GM18951 (cell line): ENCODE data around the gene SLC38A11.

Experiments used
- POLR2A ChIP-seq: IDR thresholded peaks from 4 replicates; pipeline ENCODE4 v1.6.1; 2011; ENCODE audit warnings: mild to moderate bottlenecking; ENCODE audit not compliant: insufficient read length, insufficient read depth; ENCODE audit errors: extremely low read depth
- in situ Hi-C: fragments of 300-500 bp; cut with MboI; formaldehyde crosslinking; loops from one replicate; pipeline ENCODE4 v1.12.0; 2022; ENCODE audit warnings: low sequenced_read_pairs, mixed read lengths, inconsistent platforms; ENCODE audit not compliant: unreplicated experiment

SLC38A11 gene

DNA sequence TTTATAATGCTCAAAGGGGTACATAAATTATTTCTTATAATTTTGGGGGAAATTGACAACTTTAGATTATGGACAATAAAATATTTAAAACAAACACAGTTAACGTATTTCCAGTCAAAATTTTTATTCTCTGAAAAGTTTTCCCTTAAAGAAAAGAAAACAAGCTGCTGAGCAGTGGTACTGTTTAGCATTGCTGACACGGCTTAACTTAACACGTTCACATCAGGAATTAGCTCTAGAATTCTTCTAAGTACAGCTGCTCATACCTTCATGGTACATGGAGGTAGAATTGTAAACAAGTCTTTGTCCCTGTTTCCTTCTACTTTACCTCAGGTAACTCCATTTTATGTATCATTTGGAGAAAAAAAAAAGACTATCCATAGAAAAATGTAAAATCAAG, 2.0 kb downstream of the SLC38A11 start:
- in situ Hi-C loops: no loop called here
- no peak for TF ChIP-seq POLR2A

DNA sequence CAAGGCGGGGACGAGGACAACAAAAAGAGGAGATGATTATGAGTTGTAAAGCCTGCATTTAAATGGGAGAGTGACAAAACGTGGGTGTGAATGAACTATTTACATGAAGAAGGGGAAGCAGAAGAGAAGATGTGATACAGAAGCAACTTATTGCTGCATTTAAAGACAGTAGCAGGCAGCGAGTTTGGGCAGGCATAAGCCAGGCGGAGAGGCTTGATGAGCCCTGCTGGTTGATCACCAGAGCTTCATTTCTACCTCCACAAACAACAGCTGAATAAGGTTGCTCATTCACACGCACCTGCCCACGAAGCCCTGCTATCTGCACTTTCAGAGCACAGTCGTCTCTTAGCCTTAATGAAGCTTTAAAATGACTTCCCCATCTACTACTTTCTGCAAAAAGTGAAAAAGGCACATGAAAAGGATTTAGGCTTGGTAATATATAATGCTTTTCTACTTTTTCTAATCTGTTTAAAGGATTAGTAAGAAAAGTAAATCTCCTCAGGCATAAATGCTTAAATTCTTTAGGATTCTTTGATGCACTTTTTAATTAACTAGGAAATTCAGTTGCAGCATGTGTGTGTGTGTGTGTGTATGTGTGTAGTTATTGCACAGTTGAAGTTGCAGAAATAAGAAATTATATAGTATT, 3.1 kb downstream of the SLC38A11 start:
- in situ Hi-C loops: no loop called here
- TF ChIP-seq POLR2A: no peak

DNA sequence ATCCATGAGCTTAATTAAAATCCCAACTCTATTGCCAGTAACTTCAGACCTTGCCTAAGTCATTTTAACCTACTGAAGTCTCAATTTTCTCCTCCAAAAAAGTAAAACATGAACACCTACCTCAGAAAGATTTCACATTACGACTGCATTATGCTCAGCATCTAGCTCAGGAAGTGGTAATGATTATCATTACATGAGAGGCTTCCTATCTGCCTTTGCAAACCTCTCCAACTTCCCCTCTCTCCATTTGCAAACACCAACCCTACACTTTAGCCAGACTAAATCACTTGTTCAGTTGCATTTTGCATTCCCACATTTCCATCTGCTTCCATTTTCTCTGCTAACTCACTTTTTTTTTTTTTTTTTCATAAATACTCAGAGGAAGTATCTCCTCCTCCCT, 6.8 kb downstream of the SLC38A11 start:
- in situ Hi-C loops: no loop called here
- no peak for TF ChIP-seq POLR2A

DNA sequence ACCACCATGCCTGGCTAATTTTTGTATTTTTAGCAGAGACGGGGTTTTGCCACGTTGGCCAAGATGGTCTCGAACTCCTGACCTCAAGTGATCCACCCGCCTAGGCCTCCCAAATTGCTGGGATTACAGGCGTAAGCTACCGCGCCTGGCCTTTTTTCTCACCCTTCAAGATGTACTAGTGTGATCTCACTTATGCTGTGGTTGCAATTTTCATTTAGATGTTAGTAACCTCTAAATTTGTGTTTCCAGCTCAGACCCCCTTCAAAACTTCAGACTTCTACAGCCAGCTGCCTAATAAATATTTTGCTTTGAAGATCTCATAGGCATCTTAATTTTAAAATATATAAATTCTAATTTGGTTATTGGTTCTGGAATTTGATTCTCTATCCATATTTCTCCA, 8.0 kb downstream of the SLC38A11 start:
- in situ Hi-C loops: no loop called here
- TF ChIP-seq POLR2A: no peak

DNA sequence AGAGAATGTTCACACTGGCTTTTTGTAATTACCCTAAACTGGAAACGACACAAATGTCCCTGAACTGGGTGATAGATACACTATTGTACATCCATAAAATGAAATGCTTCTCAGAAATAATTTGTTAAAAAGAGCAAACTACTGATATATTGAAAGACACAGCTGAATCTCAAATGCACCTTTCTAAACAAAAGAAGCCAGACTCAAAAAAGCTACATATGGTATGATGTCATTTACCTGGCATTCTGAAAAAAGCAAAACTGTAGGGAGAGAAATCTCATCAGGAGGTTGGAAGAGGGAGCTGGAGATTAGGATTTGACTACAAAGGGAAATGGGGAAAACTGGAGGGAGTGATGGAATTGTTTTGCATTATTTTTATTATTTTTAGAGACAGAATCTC, 12.0 kb downstream of the SLC38A11 start:
- no peak for TF ChIP-seq POLR2A
- in situ Hi-C loops: no loop called here

DNA sequence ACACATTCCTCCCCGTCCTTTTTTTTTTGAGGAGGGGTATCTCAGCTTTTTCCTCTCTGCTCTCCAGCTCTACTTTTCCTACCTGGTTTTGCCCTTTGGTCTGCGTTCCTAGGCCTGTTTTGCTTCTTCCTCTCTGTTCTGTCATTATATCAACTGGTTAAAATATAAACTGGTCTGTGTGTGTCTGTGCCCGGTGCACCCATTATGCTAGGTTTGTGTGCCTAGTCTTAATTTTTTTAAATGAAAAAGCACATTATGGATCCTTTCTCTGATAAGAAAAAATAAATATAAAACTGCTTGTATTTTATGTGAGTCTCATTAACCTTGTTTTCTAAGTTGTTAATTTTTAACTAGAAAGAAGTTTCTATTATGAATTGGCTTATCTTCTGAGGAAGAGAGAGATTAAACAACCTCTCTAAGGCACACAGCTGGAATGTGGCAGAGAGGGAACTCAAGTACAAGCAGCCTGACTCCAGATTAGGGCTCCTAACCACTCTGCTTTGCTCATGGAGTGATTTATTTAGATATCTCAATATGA, 17.4 kb downstream of the SLC38A11 start:
- in situ Hi-C loops: no loop called here
- TF ChIP-seq POLR2A: no peak

DNA sequence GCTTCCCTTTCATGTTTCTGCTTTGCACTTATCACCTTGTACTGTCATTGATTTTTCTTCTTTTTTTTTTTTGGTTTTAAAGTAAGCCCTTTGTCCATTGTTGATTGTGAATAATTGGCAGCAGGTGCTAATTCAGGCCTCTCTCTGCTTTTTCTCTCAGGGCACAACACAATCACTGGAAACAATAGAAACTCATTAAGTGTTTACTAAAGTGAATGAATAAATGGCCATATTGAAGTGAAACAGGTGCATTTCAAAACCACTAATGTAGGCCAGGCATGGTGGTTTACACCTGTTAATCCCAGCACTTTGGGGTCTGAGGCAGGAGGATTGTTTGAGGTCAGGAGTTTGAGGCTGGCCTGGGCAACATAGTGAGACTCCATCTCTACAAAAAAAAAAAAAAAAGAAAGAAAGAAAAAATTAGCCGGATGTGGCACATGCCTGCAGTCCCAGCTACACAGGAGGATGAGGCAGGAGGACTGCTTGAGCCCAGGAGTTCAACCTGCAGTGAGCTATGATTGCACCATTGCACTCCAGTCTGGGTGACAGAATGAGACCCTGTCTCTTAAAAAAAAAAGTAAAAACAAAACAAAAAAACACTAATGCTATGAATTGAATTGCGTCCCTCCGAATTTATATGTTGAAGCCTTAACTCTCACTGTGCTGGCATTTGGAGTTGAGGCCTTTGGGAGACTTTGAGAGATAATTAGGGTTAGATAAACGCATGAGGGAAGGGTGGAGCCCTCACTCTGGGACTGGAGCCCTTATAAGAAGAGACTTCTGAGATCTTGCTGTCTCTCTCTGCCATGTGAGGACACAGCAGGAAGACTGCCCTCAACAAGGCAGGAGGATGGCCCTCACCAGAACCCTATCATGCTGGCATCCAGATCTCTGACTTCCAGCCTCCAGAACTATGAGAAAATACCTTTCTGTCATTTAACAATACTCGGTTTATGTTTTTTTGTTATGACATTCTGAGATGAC, 19.9 kb downstream of the SLC38A11 start:
- in situ Hi-C loops: no loop called here
- TF ChIP-seq POLR2A: no peak

DNA sequence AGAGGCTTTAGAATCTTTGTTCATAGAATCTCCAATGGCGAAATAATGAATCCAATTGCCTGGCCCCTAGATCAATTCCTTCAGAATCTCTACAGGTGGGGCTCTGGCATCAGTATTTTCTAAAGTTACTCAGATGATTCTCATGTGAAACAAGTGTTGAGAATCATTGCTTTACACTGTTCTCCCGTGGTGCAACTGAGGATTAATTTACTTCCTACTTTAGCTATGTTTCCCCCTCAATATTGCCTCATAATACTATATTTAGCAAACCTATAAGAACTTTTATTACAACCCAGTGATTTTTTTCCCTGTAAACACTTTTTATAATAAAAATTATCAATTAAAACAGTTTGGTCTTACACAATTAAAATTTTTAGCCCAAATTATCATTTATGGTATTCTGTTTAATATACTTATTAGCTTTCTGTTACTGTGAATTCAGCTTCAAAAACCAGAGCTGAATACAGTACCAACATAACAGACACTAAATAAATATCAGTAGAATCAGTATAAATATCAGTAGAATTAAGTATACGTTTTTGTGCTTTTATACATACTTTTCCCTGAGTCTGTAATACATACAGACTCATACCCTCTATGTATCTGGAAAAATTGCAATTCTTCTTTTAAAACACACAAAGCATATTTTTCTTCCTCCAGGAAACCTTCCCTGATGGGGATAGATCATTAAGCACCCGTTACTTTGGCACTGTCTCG, 20.8 kb downstream of the SLC38A11 start:
- no peak for TF ChIP-seq POLR2A
- in situ Hi-C loops: no loop called here

DNA sequence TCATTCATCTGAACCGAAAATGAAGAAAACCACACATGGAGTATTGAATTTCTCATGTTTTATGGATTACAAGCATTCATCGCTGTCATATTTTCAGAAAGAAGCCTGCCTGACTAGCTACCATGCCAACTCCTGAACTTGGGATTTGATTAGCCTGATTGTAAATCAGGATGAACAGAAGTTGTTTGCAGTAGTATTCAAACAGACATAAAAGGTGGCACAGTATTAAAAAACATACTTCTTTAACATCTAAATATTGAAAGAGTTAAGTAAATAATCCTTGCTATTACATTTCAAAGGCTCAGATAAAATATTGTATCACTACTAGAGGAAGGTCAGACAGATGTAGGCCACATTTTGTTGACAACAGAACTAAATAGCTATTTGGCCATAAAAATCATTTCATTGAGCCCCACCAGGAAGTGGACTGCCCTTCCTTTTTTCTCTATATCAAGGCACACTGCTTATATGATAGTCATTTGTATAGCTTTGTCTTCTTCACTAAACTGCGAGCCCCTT, 21.6 kb downstream of the SLC38A11 start:
- no peak for TF ChIP-seq POLR2A
- in situ Hi-C loops: no loop called here

DNA sequence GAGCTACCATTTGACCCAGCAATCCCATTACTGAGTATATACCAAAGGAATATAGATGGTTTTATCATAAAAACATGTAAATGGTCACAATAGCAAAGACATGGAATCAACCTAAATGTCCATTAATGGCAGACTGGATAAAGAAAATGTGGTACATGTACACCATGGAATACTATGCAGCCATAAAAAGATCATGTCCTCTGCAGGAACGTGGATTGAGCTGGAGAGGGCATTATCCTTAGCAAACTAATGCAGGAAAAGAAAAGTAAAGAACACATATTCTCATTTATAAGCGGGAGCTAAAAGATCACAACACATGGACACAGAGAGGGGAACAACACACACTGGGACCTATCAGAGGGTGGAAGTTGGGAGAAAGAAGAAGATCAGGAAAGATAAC, 22.9 kb downstream of the SLC38A11 start:
- TF ChIP-seq POLR2A: no peak
- in situ Hi-C loops: no loop called here

DNA sequence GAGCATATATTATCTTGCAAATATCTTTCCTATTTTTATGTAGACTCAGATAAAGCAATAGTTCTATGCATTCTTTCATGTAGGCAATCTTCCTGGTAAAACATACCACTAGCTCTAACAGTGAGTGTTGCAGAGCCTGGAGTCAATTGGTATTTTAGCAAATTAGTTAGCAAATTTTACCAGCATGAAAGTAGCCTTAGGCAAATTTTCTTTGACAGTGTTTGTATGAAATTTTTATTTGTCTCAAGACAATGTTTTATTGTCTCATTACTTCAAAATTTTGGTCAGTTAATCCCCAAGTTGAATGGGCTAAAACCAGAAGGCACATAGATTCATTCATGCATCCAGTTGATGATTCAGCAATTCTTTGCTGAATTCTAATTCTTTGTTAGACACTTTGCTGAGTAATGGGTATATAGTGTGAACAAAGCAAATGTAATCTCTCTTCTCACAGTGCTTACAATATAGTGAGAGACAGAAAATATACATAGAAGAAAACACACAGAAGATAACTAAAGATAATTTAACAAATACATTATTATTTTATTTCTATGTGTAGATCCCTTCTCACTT, 27.1 kb downstream of the SLC38A11 start:
- in situ Hi-C loops: no loop called here
- TF ChIP-seq POLR2A: no peak

DNA sequence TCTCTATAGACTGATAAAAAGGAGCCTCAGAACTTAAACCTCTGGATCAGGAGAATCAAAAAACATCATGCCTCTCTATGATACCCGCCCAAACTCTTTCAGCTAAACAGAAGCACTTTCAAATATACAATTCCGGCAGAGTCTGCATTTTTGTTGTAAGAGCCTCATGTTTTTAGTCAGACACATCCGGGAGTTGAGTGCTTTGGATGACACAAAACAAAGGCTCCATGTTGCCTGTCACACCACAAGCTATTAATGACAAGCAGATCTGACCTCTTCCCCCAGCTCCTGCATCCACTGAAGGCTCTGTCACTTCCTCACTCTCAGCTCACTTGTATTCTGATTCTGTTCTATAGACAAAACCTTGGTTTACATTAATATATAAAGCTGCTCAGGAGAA, 33.2 kb downstream of the SLC38A11 start:
- TF ChIP-seq POLR2A: no peak
- in situ Hi-C loops: no loop called here

DNA sequence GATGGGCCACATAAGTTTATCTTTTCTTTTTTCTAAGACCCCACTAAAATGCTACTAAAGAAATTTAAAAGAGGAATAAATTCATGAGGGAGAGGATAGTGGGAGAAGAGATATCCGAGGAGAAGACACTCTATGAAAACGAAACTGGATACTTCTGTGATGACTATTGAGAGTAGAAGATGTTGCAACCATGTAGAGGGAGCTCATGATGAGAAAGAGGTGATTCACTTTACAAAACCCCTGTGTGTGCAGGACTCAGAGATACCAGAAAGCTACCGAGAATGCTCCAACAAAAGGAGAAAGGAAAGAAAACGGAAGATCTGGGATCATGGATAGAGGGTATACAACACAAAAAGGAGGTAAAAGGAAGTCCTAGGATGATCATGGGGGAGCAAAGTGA, 34.9 kb downstream of the SLC38A11 start:
- in situ Hi-C loops: no loop called here
- no peak for TF ChIP-seq POLR2A

DNA sequence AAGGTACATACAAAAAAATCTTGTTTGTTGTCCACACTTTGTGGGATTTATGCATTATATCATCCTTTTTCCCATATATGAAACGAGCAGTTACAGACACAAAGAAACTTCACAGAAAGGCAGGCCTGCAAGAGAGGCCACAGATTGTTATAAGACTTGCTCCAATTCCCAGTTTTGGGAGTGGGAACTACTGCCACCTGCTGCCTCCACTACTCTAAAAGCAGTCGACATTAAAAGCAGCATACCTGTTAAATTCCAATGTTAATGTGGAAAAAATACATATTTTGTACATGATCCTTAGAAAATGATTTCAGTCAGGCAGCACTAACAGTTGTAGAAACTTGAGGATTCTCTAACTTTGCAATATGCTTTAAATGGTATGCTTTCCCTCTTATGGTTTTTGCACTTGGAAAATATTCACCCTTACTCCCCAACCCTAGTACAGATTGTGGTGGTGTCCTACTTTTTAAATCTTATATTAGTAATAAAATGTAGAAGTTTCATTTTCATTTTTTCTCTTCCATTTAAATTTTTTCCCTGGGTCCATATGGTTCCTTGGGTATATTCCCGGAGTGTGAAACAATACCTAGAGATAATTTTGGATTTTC, 37.9 kb downstream of the SLC38A11 start:
- in situ Hi-C loops: no loop called here
- TF ChIP-seq POLR2A: no peak
